GM12872 (cell line): ENCODE measurements around the gene M6PR.

Source experiments
- TF ChIP-seq, protein P1 (sequence below): IDR thresholded peaks from 3 replicates; pipeline ENCODE4 v1.5.1; 2011; ENCODE audit warnings: low read depth, mild to moderate bottlenecking, low read length, moderate library complexity; ENCODE audit not compliant: insufficient read depth

M6PR gene

DNA sequence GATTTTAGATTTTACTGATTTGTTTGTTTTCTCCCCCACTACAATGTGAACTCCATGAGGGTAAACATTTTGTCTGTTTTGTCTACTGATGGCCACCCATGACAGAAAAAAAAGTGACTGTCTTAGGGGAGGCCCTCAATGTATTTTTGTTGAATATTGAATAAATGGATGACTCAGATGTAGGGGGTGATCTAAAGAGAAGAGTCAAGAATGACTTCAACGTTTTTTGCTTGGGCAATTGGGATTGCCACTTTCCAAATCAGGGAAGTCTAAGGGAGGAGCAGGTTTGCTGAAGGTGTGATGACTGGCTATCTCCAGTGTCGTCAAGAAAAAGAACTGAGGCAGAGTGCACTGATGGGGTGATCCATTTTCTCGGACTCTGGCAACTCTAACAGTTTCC lies 45.8 kb downstream of the M6PR start:
- TF ChIP-seq, protein P1, sequence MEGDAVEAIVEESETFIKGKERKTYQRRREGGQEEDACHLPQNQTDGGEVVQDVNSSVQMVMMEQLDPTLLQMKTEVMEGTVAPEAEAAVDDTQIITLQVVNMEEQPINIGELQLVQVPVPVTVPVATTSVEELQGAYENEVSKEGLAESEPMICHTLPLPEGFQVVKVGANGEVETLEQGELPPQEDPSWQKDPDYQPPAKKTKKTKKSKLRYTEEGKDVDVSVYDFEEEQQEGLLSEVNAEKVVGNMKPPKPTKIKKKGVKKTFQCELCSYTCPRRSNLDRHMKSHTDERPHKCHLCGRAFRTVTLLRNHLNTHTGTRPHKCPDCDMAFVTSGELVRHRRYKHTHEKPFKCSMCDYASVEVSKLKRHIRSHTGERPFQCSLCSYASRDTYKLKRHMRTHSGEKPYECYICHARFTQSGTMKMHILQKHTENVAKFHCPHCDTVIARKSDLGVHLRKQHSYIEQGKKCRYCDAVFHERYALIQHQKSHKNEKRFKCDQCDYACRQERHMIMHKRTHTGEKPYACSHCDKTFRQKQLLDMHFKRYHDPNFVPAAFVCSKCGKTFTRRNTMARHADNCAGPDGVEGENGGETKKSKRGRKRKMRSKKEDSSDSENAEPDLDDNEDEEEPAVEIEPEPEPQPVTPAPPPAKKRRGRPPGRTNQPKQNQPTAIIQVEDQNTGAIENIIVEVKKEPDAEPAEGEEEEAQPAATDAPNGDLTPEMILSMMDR, result no peak

DNA sequence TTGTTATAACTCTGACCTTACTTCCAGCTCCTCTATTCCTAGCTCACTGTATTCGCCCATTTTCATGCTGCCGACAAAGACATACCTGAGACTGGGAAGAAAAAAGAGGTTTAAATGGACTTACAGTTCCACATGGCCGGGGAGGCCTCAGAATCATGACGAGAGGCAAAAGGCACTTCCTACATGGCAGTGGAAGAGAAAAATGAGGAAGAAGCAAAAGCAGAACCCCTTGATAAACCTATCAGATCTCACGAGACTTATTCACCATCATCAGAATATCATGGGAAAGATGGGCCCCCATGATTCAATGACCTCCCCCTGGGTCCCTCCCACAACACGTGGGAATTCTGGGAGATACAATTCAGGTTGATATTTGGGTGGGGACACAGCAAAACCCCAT lies 49.6 kb downstream of the M6PR start:
- TF ChIP-seq, protein P1, result no peak

DNA sequence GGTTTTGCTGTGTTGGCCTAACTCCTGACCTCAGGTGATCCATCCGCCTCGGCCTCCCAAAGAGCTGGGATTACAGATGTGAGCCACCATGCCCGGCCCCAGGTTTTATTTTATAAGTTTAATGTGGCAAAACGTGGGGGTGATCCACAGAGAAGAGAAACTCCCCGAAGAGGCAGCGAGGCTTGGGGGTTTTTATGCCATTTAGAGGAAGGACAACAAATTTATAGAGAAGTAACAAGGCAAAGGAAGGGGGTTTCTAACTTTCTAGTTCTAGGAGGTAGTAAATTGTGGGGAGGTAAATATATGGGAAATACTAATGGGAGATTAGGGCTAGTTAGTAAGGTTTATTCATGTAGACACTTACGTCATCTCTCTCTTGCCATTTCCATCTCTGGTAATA lies 52.4 kb downstream of the M6PR start:
- TF ChIP-seq, protein P1, result no peak

DNA sequence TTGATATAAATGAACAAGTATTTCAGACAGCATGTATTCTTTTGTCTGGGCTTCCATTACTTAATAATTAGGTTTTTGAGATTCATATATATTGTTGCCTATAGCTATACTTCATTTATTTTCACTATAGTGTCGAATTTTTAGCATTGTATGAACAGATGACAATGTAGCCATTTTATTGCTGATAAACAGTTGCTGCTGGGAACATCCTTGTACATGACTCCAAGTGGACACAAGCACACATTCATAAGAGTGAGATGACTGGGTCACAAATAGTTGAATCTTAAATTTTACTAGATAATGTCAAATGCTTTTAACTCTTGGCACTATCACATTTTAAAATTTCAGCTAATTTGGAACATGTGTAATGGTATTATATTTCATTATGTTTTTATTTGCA lies 54.5 kb downstream of the M6PR start:
- TF ChIP-seq, protein P1, result no peak

DNA sequence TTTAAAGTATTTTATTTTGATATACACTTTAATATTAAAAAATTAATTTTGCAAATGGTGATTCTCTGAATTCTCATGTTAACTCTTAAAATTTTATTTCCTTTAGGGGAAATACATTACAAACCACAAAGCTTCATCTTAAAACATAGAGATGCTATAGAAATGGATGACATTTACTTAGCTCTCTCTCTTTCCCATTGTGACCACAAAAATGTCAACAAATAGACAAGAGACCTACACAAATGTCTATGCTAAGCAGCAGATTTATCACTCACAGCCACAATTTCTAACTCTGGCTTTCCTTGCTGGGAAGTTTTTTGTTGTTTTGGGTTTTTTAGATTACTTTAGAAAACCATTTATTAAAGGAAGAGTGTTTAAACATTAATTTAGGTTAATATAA lies 55.1 kb downstream of the M6PR start:
- TF ChIP-seq, protein P1, result no peak

DNA sequence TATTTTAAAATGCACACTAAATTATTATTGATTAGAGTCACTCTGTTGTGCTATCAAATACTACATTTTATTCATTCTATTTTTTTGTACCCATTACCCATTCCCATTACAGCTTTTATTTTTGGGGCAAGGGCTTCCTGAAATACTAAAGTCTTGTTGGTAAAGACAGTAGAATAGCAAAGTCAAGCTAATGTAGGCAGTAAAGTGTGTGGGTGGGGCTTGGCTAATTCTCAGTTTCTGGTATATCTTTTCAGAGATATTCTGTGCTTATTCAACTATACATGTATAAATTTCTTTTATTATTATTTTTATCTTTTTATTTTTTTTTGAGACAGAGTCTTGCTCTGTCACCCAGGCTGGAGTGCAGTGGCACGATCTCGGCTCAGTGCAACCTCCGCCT lies 57.5 kb downstream of the M6PR start:
- TF ChIP-seq, protein P1, result no peak
